HG03175 (cell line): ENCODE data around the gene ARHGAP29.
"Not testable (repeated sequence)": the region's sequence is repeated elsewhere in the genome, so short reads cannot be mapped to it uniquely, and the experiment has no call there.

Experiments used
- ATAC-seq: cut with Tn5 transposase; IDR thresholded peaks from one replicate; pipeline ENCODE4 v1.9.1; 2021; ENCODE audit warnings: mild to moderate bottlenecking, moderate library complexity; ENCODE audit not compliant: unreplicated experiment

Gene ARHGAP29

DNA sequence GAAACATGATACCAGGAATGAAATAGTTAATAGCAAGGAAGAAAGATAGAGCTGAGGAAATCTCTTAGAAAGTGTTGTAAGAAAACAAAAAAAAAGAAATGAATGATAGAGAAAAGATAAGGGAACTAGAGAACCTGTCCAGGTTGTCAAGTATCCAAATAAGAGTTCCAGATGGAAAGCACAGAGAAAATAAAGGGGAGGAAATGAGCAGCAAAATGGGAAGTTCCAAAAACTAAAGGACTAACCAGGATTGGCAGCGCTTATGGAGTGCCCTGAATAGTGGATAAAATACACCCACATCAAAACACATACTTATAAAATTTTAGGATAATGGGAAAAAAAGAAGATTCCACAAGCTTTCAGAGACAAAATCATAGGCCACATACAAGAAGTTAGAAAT, 55.2 kb downstream of the ARHGAP29 start:
- ATAC-seq: no peak

- ATAC-seq: no peak
These were observed 56.7 kb downstream of the ARHGAP29 start for GRCh38 chr1:94180650-94181049.

DNA sequence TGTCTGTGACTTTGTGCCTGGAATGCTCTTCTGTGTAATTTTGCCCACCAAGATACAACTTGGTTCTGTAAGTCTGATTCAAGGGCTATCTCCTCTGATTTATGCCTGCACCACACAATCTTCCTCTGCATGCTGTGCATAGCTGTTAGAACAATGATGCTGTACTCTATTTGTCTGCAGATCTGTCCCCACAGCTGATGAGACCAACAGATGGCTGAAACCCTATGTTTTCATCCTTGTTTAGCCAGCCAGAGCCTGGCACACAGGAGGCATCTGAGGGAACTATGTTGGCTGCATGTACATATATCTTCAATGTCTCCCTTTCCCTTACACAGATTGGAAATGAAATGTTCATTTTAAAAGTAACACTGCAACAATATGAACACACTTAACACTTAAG, 58.5 kb downstream of the ARHGAP29 start:
- no peak for ATAC-seq

GRCh38 chr1:94169126-94169525, 68.3 kb downstream of the ARHGAP29 start:
- ATAC-seq: no peak

- no peak for ATAC-seq
These were observed 71.5 kb downstream of the ARHGAP29 start for GRCh38 chr1:94165843-94166242.

- ATAC-seq: not testable (repeated sequence)
These were observed 72.5 kb downstream of the ARHGAP29 start for GRCh38 chr1:94164885-94165284.

DNA sequence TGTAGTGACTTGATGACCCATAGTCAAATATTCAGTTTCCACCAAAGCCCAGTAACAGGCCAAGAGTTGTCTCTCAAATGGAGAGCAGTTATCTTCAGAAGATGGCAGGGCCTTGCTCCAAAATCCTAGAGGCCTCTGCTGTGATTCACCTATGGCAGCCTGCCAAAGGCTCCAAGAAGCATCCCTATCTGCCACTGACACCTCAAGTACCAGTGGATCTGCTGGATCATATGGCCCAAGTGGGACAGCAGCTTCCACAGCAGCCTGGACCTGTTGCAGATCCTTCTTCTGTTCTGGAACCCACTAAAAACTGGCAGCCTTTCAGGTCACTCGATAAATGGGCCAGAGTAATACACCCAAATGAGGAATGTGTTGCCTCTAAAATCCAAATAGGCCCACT, 73.3 kb downstream of the ARHGAP29 start:
- ATAC-seq: not testable (repeated sequence)

DNA sequence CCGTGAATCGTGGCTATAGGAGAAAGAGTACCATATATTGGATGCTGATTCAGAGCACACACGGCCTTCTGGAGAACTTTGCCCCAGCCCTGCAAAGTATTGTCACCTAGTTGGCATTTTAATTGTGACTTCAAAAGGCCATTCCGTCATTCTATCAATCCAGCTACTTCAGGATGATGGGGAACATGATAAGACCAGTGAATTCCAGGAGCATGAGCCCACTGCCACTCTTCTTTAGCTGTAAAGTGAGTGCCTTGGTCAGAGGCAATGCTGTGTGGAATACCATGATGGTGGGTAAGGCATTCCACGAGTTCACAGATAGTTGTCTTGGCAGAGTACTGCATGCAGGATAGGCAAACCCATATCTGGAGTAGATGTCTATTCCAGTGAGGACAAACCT, 74.1 kb downstream of the ARHGAP29 start:
- not testable (repeated sequence) for ATAC-seq

GRCh38 chr1:94160811-94161210, 76.6 kb downstream of the ARHGAP29 start:
- no peak for ATAC-seq

- ATAC-seq: no peak
These were observed 81.2 kb downstream of the ARHGAP29 start for GRCh38 chr1:94156096-94156625.

DNA sequence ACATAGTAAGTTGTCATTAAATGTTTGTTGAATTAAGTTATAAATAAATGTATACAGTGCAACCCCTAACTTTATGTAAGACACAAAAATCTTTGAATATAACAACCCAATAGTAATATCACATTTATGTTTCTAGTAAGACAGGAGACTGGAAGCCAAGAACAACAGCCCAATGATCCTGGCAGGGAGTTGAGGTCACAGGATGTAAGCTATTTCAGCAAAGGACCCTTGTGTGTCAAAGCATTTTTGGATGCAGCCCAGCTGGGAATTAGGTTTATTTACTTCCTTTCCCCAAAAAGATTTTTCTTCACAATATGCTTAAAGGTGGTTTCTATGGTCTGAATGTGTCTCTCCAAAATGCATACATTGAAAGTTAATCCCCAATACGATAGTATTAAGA, 82.4 kb downstream of the ARHGAP29 start:
- ATAC-seq: no peak

DNA sequence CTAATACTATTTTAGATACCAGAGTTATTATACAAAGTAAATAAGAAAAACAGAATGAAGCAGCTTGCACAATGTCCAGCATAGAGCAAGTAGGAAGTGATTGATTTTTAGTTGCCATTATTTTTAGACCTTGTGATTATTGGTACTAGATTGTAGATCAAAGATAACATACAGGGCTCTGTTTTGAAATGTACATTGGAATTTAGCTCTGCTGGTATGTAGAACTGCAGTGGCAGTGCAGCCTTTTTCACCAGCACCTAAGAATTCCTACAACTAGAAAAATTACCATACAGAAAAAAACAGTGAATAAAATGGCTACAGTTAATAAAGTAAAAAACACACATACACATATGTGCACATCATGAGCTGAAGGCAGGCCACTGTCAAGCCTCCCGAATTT, 84.3 kb downstream of the ARHGAP29 start:
- ATAC-seq: no peak

DNA sequence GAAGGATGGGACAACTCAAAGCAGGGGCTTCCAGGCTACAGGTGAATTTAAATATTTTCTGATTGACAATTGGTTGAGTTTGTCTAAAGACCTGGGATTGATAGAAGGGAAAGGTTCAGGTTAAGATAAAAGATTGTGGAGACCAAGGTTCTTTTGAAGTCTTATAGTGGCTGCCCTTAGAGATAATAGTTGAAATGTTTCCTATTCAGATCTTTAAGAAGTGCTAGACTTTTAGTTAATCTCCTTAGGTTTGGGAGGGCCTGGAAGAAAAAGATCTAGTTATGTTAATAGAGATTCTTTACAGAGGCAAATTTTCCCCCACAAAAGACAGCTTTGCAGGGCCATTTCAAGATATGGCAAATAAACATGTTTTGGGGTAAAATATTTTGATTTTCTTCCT, 88.2 kb downstream of the ARHGAP29 start:
- ATAC-seq: not testable (repeated sequence)

GRCh38 chr1:94146273-94146672, 91.1 kb downstream of the ARHGAP29 start:
- no peak for ATAC-seq

DNA sequence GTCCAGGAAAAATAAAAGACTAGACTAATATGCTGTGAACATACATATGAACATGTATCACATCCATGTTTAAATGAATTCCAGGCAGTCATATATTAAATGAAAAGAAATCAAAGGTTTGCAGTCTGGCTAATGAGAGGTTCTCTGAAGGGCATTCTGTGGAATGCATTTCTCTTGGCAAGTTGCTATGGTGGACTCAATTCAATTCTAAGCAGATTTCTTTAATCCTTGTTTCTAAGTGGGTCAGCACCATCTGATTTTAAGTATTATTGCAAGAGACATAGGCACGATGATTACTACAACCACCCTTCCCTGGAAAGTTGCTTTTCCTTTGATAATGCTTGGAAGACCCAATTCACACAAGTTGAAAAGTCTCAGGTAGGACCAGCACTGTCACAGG, 92.5 kb downstream of the ARHGAP29 start:
- ATAC-seq: no peak

DNA sequence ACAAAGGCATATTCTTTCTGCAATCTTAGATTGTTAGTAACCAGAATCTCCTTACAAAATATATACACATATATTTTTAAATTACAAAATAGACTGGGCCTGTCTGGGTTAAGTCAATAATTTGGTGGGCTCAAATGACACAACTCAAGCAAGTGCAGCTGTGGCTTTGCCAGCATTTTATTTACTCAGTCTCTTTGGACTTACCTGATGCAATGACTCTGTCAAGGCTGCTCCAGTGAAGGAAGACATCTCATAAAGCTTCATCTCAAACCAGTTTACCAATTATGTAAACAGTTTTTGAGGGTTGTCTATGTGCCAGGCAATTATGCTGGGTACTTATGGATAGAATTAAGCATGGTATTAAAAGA, 93.6 kb downstream of the ARHGAP29 start:
- no peak for ATAC-seq

DNA sequence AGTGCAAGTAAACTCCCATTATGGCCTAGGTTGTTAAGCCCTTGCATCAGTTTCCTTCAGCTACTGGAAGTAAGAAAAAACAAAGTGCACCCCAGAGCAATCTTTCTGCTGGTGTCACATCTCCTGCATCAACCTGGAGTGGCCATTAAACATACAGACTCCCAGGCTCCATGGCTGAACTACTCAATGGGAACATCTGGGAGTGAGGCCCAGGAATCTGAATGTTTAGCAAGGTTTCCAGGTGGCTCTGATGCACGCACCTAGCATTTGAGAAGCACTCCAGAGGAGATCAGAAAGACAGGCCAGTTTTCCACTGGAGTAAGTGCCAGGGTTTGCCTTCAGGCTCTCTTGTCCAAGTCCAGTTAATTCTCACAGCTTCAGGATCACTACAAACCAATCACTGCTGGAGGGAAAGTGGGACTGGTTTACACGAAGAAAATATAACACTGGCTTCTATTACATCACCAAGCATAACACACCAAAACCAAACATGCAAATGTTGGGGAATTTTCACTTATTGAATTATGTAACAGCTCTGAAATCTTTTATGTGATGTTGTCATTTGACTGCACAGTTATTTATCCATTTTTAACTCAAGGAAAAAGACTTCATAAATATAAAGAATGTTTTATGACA, 94.1 kb downstream of the ARHGAP29 start:
- ATAC-seq: no peak

DNA sequence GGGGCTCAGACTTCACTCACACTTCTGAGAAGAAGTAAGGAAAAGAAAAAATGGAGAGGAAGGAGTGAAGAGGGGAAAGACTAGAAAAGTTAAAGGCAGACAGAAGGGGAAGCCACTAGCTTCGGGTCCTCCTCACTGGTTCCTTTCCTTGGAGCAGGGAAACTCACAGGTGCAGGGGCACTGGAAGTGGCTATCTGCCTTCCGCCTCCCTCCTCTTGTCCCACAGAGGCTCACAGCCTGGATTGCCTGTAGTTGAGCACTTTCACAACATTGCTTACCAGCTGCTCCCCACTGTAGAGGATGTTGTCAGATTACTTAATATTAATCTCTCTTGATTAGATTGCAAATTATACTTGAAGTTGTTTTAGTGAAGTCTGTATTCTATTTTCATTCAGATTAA, 94.8 kb downstream of the ARHGAP29 start:
- no peak for ATAC-seq

GRCh38 chr1:94142022-94142421, 95.4 kb downstream of the ARHGAP29 start:
- no peak for ATAC-seq

- ATAC-seq: no peak
These were observed 105.3 kb downstream of the ARHGAP29 start for GRCh38 chr1:94132111-94132510.

DNA sequence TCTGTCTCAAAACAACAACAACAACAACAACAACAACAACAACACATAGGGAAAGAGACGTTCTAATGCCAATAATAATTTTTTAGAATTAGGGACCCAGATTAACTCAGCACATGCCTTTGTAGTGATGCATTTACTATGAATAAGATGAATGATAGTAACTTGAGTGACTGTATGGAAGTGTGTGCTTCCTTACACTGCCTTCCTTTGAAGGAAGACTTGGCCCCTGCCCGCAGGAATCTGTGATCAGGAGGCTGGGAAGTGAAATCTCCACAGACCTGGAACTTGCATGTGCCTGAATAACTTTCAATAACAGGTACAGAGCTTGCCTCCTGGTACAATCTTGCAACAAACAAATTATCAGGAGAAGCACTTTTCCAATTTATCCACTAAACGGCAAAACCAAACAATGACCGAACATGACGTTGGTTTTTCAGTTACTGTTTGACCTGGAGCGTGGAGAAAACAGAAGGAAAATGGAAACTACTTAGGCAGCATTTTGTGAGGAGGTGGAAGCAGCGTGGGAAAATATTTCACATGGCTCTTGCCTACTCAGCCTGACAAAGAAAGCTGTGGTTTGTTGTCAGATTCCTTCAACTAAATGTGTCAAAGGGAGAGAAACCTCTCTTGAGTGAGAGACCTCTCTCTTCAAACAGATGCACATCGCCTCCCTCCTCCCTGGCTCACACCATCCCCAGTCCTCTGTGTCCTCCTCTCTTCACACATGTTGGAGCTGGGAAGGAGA, 106.4 kb downstream of the ARHGAP29 start:
- no peak for ATAC-seq

- ATAC-seq: no peak
These were observed 110.7 kb downstream of the ARHGAP29 start for GRCh38 chr1:94126651-94127050.
